ENCODE data around the gene SLC26A9.
A peak's percentile ranks its signal among the peaks of the same experiment; 100 is the strongest.

The SLC26A9 gene

GRCh38 chr1:205943245-205943644 lies at the start of gene SLC26A9:
SLC26A9 (minus strand) TSS chr1:205943456; CDS start chr1:205935820, 7,636 bp downstream.
- DNase-seq (ENCODE audit: low read depth), result no peak

DNA sequence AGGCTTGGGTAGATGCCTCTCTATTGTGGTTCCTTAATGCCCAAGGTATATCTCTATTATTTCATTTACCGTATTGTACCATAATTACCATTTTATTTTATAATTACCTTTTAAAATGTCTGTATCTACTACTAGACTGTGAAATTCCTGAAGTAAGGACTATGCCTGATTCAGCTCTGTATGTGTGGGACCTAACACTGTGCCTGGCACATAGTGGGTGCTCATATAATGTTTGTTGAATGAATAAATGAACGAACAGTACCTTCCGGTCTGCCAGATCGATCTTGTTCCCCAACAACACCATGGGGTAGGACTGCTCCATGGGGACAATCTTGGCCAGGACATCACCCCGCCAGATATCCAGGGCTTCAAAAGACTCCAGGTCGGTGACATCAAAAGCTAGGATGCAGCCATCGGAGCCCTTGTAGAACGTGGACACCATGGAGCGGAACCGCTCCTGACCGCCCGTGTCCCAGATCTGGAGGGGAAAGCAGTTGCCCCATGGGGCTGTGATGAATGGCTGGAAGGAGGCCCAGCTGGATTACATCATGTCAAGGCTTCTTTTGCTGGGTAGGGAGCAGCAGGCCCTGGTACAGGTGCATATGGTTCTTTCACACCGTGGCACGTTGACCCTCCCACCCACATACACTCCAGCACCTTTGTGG lies 49.1 kb upstream of the SLC26A9 start:
- no peak for DNase-seq (ENCODE audit: low read depth)

DNA sequence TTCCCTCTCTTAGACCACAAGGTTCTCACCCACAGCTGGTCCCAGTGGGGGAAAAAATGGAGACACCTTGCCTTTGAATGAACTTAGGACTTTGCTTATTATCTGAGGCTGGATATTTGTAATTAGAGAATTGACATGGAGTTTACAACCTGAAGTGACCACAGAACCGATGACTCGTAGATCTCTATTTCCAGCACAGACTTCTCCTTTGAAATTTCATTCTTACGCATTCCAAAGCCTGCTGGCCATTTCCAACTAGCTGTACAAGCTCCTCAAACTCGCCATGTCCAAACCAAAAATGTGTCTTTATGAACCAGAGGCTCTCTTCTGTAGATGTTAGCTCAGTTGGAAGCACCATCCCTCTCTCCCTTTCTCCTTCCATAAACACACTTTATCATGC lies 48.0 kb upstream of the SLC26A9 start:
- DNase-seq (ENCODE audit: low read depth), result no peak

DNA sequence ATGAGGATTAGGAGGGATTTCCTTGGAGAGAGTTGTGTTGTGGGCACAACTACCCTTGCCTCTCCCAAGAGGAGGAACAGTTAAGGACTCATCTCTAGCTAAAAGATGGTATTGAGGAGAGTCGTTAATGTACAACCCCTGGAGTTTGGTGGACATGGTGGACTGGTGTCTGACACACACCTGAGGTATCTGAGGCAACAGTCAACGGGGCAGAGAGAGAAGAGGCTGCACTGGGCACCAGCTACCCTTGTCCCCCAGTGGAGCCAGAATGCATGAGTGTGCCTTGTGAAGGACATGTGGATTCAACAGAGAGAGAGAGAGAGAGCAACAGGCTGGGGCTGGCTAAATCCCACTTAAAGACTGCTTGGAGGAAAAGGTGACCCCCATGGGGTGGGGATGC lies 47.0 kb upstream of the SLC26A9 start:
- DNase-seq (ENCODE audit: low read depth), result no peak

DNA sequence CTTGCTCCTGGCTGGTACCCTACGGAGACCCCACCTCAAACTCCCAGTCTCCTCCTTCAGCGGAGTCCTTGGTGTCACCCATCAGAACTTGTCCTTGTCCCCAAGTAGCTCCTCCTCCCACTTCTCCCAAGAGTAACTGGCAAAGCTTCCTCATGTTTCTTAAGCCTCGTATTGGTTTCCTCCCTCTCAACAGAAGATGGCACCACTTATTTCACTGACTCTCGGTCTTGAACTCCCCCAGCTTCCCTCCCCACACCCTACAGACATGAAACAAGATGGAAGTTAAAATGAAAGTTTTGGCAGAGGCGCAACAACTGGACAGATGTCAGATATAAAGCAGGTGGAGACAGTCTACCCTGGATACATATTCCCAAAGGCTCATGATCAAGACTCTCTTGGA lies 46.5 kb upstream of the SLC26A9 start:
- DNase-seq (ENCODE audit: low read depth), result no peak

- DNase-seq (ENCODE audit: low read depth), result no peak
Observed at GRCh38 chr1:205988585-205988995, 45.3 kb upstream of the SLC26A9 start.

- DNase-seq (ENCODE audit: low read depth), result no peak
Observed at GRCh38 chr1:205986861-205987260, 43.6 kb upstream of the SLC26A9 start.

DNA sequence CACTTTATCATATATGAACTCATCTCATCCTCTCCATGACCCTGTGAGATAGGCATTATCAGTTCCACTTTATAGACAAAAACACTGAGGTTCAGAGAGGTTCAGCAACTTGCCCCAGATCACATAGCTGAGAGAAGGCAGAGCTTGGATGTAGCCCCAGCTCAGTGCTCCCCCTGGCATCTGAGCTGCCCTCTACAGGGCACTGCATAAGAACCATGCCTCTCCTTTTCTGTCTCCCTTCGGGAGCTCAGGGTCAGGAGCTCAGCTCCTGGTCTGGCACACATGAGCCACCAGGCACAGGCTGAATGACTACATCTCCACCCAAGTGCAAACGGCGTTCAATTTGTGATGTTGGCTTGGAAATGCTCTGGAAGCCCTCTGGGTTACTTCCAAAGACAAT lies 43.0 kb upstream of the SLC26A9 start:
- DNase-seq (ENCODE audit: low read depth), result no peak

GRCh38 chr1:205985330-205986005 lies 42.2 kb upstream of the SLC26A9 start:
- DNase-seq (ENCODE audit: low read depth), result no peak

- DNase-seq (ENCODE audit: low read depth), result peak; percentile 39
Observed at GRCh38 chr1:205983925-205984725, 40.9 kb upstream of the SLC26A9 start.

- DNase-seq (ENCODE audit: low read depth), result no peak
Observed at GRCh38 chr1:205981257-205981656, 38.0 kb upstream of the SLC26A9 start.

DNA sequence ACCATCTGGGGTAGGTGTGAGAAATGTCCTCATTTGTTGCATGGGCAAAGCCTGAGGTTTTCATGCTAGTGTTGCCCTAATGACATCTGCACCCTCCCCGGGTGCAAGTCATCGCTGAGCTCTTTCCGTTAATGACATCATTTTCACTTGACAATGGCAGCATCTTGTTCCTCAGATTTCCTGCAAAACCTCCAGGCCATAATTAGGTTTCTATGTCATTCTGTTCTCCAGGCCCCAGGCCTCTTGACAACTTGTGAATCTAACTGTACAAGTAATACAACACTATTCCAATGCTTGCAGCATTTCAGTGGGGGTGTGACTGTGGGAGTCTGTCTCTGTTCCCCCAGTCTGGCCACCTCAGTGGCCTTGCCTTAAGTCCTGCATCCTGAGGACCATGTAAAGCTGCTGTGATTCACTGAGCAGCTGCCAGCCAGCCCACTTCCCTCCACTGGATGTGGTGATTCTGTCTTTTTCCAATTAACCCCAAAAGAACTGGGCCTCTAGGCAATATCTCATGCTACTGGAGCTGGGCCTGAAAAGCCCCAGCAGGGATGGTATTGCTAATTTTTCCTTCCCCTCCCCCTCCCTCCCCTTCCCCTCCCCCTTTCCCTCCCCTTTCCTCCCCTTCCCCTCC lies 37.1 kb upstream of the SLC26A9 start:
- no peak for DNase-seq (ENCODE audit: low read depth)

GRCh38 chr1:205979301-205979700 lies 36.0 kb upstream of the SLC26A9 start:
- no peak for DNase-seq (ENCODE audit: low read depth)

DNA sequence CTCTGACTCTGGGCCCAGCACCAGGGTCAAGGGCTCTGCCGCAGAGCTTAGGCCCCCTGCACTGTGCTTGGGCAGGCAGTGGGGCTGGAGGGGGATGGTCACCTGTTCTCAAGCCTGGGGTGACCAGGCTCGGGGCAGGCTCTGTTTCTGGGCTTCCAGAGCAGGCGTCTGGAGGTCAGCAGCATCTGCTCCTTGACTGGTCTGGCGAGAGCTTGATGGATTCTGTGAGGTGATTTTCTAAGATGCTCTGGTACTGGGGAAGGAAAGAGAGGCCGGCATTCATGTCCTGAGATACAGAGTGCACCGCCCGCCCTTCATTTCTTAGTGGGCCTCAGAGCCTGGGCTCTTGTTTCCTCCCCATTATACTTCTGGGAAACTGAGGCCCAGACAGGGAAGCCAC lies 35.4 kb upstream of the SLC26A9 start:
- no peak for DNase-seq (ENCODE audit: low read depth)

- peak; percentile 76 for DNase-seq (ENCODE audit: low read depth)
Observed at GRCh38 chr1:205977402-205978014, 34.3 kb upstream of the SLC26A9 start.

DNA sequence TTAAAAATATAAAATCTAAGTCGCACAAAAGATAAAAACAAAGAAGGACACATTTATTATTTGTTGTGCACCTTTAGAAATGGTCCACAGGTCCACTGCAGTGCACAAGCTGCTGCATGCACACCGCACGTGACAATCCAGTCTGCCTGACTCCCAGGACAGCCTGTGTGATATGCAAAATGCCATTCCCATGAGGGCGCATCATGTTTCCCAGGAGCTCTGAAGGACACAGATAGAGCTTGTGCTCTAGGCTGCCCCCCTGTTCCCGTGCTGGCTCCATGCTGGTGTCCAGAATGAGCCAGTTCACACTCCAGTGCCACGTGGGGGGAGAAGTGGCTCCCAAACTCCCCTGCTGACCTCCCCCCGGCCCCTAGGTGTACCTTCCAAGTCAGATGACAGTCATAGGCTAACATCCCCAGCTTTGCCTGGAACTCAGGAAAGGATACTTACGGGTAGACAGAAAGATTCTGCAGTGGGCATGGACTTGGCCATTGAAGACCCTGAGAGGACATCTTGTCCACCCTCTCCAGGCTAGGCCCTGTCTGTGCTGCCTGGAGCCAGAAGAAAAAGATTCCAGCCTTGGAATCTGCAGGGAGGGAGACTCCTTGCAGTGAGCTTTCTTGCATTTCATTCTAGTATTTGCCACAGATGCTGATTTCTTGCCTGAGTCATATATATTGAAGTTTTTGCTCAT lies 33.6 kb upstream of the SLC26A9 start:
- DNase-seq (ENCODE audit: low read depth), result no peak

GRCh38 chr1:205976036-205976435 lies 32.8 kb upstream of the SLC26A9 start:
- DNase-seq (ENCODE audit: low read depth), result no peak

GRCh38 chr1:205975387-205975998 lies 32.2 kb upstream of the SLC26A9 start:
- DNase-seq (ENCODE audit: low read depth), result no peak

DNA sequence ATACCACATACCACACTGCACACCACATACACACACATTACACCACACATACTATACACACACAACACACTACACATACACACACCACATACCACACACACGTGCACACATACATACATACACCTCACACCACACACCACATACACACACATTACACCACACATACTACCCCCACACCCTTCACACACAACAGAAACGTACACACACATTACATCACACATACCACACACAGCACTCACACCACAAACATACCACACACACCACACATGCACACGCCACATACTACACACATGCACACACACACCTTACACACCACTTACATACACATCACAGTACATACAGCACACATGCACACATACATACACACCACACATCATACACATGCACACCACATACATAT lies 31.5 kb upstream of the SLC26A9 start:
- no peak for DNase-seq (ENCODE audit: low read depth)

GRCh38 chr1:205973377-205974232 lies 30.3 kb upstream of the SLC26A9 start:
- no peak for DNase-seq (ENCODE audit: low read depth)
